Activated naive CD4-positive, alpha-beta T cell treated with Interleukin-2 at 50 U/mL for 16 hours (primary cell): ENCODE results near the gene APCDD1L.

Source experiments
- DNase-seq: peaks from one replicate; pipeline ENCODE4 v3.0.0-alpha.2; 2020

APCDD1L gene

DNA sequence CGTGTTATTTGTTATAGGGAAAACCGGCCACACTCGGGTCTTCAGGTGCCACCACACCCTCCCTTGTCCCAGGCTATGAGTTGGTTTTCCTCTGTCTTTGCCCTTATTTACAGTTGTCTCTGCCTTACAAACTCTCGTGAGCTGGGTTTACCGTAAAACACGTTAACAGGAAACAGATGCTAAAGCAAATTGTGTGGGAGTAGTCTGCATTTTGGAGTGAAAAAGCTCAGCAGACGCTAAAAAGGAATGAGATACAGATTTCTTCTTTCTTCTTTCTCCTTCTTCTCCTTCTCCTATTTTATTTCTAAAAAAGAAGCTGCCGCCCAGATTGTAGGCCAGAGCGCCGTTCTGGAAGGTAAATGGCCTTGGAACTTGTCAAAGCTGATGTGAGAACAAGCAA, 51.9 kb downstream of the APCDD1L start:
- DNase-seq, result no peak

DNA sequence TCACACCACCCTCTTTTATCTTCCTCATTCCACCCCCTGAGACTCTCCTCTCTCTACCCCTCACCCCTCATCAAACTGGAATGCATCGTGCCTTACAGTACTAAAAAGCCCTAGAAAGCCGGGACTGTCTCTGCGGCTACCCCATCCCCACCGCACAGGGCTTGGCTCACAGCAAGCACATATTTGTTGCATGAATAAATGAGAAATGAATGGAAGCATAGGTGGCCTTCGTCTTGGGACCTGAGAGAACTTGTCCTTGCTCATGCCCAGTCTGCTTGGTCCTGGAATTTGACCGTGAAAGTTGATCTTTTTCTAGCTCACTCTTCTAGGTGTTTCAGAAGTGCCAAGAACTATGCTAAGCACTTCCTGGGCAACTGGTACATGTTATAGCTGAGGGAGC, 53.3 kb downstream of the APCDD1L start:
- no peak for DNase-seq

GRCh38 chr20:58461104-58461503, 54.1 kb downstream of the APCDD1L start:
- DNase-seq, result no peak

DNA sequence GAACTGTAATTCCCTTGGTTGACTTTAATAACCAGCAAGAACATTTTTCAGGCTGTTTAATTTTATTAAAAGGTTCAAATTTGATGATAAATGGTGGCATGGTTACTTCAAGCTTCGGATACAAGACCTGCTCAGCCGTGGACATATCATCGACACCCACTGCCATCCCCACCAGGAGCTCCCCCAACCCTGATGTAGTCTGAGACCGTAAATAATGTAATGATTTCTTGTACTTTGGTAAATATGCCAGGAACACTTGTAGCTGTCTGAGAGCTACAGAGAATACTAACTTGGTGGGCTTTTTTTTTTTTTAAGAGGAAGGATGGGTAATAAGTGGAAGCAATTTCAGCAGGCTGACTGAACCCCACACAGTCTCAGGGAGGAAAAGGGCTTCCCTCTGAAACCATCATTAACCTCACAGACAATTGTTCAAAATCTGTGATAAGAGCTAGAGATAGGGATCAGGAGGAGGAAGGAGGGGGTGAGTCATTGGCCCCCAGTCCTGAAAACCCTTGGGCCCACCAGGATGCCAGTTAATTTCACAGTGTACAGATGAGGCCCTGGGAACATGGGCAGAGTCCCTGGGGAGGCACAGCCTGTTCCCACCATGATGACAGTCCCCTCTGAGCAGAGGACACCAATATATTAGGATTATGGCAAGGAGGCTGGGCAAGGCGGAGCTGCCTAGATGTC, 56.0 kb downstream of the APCDD1L start:
- DNase-seq, result no peak

DNA sequence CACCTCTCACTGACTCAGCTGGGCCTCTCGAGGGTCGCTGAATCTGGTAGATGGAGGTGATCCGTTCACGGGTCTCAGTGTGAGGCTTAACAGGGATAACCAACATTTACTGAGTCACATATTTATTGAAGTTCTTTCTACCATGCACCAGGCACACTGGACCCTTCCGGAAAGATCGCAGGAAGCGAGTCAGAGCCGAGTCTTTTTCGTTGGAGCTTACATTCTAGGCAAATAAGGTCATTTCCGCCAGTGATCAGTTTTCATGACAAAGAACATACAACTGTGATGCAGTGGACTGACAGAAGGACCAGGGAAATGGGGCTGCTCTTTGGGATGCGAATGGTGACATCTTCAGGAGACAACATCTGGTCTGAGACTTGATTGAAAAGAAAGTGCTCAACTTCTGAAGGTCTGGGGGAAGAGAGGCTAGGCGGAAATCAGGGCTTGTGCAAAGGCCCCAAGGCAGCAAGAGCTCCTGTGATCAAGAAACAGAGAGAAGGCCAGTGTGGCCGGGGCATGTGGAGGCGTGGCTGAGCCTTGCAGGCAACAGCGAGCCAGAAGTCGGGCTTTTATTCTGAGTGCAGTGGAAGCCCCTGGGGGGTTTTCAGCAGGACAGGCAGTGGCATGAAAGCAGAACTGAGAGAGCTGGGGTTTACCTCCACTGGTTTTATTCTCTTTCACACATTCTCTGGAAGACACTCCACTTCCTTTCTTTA, 56.7 kb downstream of the APCDD1L start:
- no peak for DNase-seq

DNA sequence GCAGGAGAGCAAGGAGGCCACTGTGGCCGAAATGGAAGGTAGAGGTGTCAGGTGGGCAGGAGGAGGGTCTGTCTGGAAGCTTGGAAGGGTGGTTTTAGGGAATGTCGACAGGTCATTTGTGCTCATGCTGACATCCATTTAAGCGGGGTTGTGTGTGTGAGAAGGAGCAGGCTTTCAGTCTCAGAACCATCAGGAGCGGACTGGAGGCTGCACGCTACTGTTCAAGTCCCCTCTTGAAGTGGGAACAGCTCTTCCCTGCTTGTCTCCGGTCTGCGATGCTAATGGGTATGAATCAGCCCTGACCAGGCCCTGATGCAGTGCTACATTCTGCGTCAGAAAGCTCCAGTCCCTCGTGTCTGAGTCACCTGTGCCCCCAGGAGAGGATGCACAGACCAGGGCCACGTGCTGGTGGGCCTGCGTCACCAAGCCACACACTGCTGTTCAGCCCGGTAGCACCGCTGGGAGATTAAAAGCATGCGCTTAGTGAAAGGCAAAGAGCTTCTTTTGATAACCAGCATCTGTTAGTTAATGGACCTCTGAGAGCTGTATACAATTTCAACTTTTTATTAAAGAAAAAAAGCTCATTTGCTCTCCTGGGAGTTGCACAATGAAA, 58.0 kb downstream of the APCDD1L start:
- no peak for DNase-seq

DNA sequence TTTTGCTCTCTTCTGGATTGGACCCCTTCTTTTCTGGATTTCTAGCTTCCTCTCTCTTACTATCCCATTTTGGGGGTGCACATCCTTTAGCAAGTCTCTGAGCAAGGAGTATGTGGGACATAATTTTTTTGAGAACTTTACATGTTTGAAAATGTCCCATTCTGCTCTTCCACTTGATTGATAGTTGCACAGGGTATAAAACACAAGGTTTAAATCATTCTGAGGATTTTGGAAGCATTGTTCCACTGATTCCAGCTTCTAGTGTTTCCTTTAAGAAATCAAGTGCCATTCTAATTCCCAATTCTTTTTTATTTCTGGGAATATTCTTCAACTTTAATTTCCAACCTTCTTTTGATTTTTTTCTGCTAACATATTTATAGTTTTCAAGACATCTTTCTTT, 60.7 kb downstream of the APCDD1L start:
- no peak for DNase-seq

DNA sequence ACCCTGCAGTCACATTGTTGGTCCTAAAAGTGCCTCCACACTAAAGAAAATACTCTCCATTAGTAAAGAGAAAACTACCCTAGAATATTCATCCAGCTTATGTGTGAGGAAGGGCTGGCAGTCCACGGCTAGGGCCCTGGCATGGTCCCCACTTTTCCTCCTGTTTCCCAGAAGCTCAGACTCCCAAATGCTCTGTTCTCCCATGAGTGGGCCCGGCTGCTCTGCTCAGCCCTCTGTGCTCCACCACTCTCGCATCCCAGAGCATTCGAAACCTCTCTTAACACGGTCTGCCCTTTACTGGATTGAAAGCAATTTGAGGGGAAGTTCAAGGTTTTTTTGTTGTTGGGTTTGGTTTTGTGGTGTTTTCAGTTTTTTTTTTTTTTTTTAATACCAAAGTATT, 61.8 kb downstream of the APCDD1L start:
- DNase-seq, result no peak

DNA sequence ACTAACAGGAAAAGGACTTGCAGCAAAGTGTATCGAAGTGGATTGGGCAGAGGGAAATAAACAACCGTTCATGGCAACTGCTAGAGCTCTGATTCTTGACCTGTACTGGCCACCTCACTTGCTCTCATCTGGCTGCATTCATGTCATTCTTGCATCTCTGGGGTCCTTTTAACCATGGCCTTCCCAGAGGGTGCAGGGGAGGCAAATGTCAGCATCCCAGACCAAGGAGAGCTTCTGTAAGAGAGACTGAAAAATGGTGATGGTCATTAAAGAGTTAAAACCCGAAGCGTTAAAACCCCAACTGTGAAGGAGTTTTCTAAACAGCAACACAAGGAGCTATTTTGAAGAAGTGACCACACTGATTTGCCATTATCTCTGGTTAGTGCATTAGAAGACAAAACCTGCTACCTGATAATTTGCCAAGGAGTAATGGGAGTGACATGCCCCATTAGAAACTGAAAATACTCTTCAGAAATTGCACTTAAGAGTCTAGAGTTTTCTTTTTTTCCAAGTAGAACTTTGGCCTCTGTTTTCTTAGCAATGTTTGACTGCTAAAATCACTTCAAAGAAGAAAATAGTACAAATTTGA, 62.4 kb downstream of the APCDD1L start:
- no peak for DNase-seq

DNA sequence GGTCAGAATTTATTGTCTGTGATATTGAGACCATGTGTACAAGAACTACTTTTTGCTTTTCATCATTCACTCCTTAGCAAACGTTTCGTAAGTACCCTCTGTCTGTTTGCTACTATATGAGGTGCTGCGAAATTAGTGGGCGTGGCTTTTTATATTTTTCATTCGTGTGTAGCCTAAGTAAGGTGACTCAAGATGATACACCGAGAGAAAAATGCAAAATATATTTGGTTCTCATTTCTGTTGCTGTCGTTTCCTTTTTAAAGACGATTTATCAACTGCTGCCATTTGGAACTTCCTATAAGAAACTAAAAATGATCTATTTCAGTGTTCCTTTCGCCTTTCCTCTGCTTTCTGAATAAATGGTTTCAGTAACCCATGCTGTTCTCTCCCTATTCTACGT, 64.9 kb downstream of the APCDD1L start:
- no peak for DNase-seq

DNA sequence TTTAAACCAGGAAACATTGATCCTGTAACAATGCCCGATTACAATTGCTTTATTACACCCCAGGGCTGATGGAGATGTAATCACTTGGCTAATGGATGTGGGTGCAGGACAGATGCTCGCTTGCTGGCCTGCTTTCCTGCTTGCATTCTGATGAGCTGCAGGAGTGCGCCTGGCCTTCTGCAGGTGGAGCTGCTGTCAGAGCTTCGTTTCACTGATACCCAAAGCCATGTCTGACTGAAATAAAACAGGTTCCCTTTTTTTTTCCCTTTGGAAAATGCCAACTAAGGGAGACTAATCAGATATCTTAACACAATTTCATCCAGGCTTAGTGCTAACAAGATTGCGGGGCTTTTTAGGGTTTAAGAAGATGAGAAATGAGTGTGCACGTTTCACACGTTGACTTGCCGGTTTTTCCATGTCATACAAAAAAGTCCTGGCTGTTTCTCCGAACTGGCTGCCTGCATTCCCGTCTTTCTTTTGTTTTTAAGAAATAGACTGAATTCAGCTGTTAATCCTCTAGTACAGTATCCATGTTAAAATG, 65.4 kb downstream of the APCDD1L start:
- DNase-seq, result no peak

DNA sequence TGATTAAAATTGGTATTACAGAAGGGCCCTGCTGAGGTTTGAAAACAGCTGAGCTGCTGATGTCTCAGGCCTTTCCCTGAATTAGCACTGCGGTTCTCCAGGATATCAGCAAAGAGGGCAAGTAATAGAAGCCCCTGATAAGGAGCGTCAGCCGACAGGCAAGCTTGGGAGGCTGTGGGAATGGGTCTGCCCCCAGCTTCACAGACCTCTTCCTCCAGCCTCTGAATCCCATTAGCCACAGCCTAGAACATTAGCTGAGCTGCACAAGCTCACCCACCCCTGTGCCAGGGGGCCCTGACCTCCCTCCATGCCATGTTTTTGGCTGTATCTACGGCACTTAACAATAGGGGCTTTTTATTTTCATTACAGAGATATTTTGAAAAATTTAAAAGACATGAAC, 66.2 kb downstream of the APCDD1L start:
- DNase-seq, result no peak

DNA sequence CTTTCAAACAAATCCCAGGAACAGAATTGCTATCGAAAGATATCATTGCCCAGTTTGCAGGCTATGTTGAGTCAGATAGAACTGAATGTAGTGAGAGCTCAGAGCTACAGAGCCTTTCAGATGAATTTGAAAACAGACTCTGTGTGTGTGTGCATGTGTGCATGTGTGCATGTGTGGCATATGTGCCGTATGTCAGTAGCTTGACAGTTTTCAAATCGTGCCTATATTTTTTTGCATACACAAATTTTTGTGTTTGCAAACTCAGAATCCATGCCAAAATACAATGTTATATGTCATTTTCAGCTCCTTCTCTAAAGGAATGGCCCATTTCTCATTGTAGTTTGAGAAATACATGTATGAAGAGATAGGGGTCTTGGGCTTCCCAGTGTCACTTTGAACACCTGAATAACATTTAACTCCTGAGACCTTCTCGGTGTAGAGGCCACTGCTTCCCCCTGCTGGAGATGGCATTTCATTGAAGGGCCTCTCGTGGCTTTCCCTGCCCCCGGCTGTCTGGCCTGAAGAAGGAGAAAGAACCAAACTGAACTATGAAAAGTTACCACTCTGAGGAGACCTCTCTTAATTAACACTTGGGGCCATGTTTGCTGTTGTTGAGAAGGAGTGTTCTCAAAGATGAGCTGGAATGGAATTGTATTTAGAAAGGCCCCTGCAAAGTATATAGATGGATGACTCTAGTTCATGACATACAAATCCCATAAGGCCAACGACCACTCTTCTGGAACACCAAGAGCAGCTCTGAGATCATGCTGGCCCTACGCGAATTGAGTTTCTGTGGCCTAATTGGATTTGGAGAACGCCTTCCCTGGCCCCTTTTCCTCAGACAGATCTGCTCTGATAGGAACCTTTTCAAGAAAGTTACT, 67.4 kb downstream of the APCDD1L start:
- peak; percentile 49 for DNase-seq

- DNase-seq, result no peak
These were observed 68.3 kb downstream of the APCDD1L start for GRCh38 chr20:58446960-58447265.

DNA sequence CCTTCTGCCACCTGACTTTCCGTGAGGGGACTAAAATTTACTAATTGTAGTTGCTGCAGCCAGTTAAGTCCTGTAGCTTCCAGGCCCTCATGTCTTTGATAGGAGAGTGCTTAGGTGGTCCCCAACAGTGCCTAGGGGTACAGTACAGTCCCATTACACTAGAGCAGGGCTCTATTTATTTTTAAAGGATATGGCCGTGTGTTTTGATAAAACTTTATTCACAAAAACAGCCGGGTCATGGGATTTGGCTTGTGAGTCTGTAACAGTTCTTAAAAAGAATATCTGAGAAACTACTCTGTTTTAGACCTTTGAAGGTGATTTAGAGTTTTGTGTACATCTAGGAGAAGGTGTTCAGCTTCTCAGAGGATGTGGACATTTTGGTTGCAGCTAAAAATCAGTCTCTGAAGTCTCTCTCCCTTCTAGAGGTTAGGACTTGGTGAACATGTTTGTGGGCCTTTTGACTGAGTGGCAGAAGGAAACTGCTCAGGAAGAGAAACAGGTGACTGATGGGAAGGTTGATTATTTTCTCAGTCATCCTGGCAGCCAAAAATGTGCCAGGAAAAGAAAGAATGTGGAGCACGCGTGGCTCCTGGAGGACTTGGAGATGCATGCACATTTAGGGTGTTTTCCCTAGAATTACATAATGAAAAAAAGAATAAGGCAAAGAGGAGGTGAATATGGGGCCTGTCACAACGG, 68.8 kb downstream of the APCDD1L start:
- no peak for DNase-seq

DNA sequence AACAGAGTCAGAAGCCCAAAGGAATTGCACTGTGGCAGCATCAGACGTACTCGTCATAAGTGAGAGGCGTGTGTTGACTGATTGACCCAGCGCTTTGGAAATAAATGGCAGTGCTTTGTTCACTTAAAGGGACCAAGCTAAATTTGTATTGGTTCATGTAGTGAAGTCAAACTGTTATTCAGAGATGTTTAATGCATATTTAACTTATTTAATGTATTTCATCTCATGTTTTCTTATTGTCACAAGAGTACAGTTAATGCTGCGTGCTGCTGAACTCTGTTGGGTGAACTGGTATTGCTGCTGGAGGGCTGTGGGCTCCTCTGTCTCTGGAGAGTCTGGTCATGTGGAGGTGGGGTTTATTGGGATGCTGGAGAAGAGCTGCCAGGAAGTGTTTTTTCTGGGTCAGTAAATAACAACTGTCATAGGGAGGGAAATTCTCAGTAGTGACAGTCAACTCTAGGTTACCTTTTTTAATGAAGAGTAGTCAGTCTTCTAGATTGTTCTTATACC, 70.4 kb downstream of the APCDD1L start:
- no peak for DNase-seq

DNA sequence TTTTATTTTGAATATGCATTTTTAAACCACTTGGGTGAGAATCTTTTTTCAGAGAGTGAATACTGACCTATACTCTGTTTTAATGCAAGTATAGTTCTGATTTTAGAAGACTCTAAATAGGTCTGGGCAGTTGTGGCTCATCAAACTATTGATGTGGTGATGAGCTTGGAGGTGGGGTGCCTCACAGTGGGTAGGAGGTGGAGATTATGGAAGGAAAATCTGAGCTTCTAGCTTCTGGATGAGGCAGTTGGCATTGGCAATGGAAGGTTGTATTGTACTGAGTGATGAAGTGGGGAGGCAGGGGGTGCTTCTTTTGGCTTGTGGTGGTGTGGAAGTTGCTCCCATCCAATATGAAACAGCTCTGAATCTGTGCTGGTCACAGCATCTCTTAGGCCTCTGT, 73.5 kb downstream of the APCDD1L start:
- DNase-seq, result no peak

- no peak for DNase-seq
These were observed 75.0 kb downstream of the APCDD1L start for GRCh38 chr20:58440021-58440767.

DNA sequence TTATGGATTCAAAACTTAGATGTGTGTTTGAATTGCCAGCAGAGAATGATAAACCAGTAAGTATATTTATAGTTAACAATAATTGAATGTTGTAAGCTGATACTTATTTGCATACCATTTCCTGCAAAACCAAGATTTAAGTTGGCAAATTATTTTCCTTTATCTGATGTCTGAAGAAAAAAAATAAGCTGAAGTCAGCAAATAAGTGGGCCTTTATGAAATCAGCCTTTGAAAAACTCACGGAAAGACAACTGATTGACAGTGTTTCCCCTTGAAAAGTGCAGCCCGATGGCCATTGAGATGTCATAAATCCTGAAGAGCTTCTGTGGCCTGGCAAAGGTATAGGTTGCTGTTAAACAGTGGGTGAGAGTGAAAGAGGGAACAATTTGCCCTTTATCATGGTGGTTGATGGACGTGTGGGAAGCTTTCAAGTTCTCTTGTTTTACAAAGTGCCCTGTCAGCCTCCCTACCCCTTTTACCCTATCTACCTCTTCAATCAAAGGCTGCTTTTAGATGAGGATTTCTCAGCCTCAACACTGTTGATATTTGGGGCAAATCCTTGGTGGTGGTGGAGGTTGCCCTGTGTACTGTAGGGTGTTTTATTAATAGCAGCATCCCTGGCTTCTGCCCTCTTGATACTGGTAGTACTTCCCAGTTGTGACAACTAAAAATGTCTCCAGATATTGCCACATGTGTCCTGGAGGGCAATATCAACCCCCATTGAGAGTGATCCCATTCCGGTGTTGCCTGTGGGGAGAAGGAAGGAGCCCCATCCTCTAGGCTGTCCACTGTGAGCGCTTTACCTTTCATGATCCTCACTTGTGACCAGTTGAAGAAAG, 76.0 kb downstream of the APCDD1L start:
- DNase-seq, result no peak
